Occipital lobe (tissue), 2 donors: Measurements from ENCODE around the gene CHAMP1. TPM values are rescaled to one million over a fixed set of nuclear protein-coding genes. Genes with fewer than 3 reads are reported as not detected.
"Not testable (repeated sequence)": the region's sequence is repeated elsewhere in the genome, so short reads cannot be mapped to it uniquely, and the experiment has no call there.

Experiments used
- DNase-seq: peaks from one replicate; lab custom pipeline; 2025; lab: John Stamatoyannopoulos, UW
- total RNA-seq: library from RNA; depleted of rRNA; stranded (reverse); fragments of >200 nt; gene quantifications from one replicate; pipeline ENCODE4 v1.2.3, GENCODE V29; 2014

The CHAMP1 gene
- total RNA-seq, 1 donor from 2014 or later = 7.8 TPM

GRCh38 chr13:114299604-114300305 lies 14.5 kb upstream of the CHAMP1 start:
- no peak for DNase-seq

GRCh38 chr13:114303700-114304327 lies 10.5 kb upstream of the CHAMP1 start:
- no peak for DNase-seq

GRCh38 chr13:114304346-114305034 lies 9.8 kb upstream of the CHAMP1 start:
- no peak for DNase-seq

- no peak for DNase-seq
Measured at GRCh38 chr13:114309086-114309485, 5.2 kb upstream of the CHAMP1 start.

- no peak for DNase-seq
Measured at GRCh38 chr13:114309806-114310410, 4.4 kb upstream of the CHAMP1 start.

- no peak for DNase-seq
Measured at GRCh38 chr13:114310956-114311355, 3.3 kb upstream of the CHAMP1 start.

GRCh38 chr13:114311387-114311786 lies 2.9 kb upstream of the CHAMP1 start:
- no peak for DNase-seq

GRCh38 chr13:114311908-114312307 lies 2.4 kb upstream of the CHAMP1 start:
- DNase-seq = no peak

GRCh38 chr13:114313061-114313860 lies 1.0 kb upstream of the CHAMP1 start:
- no peak for DNase-seq

- DNase-seq = no peak
Measured at GRCh38 chr13:114315074-114315785, 927 bp downstream of the CHAMP1 start.

- DNase-seq = no peak
Measured at GRCh38 chr13:114318624-114319023, 4.3 kb downstream of the CHAMP1 start.

GRCh38 chr13:114319441-114319913 lies 5.2 kb downstream of the CHAMP1 start:
- no peak for DNase-seq

- DNase-seq = no peak
Measured at GRCh38 chr13:114320065-114320464, 5.8 kb downstream of the CHAMP1 start.

- DNase-seq = no peak
Measured at GRCh38 chr13:114321256-114321655, 7.0 kb downstream of the CHAMP1 start.

GRCh38 chr13:114323349-114323748 lies 9.0 kb downstream of the CHAMP1 start:
- no peak for DNase-seq

GRCh38 chr13:114324334-114324733 lies 10.0 kb downstream of the CHAMP1 start:
- no peak for DNase-seq

- no peak for DNase-seq
Measured at GRCh38 chr13:114325729-114326128, 11.4 kb downstream of the CHAMP1 start.

GRCh38 chr13:114328034-114328433 lies 13.7 kb downstream of the CHAMP1 start:
- no peak for DNase-seq

GRCh38 chr13:114328595-114328994 lies 14.3 kb downstream of the CHAMP1 start:
- DNase-seq = no peak

GRCh38 chr13:114330086-114330485 lies 15.8 kb downstream of the CHAMP1 start:
- no peak for DNase-seq

GRCh38 chr13:114333881-114334280 lies 19.6 kb downstream of the CHAMP1 start:
- not testable (repeated sequence) for DNase-seq
